ENCODE results near the gene CPPED1. TPM values are rescaled to one million over a fixed set of nuclear protein-coding genes. Genes with fewer than 3 reads are reported as not detected.

The CPPED1 gene
- total RNA-seq, 1 experiment from 2014 or later, result 8.1 TPM

GRCh38 chr16:12846592-12846991, 42.9 kb upstream of the CPPED1 start (continued):
- no peak for TF ChIP-seq TCF7L2 (IDR thresholded peaks at IDR 0.05; ENCODE audit: borderline replicate concordance, extremely low read depth, insufficient read depth, insufficient read length)

- DNase-seq (ENCODE audit: low read depth, low spot score), result no peak
- intact Hi-C loops (cut with micrococcal nuclease), result no loop called here
- TF ChIP-seq REST (IDR thresholded peaks at IDR 0.05; ENCODE audit: low read depth), result no peak
- no peak for TF ChIP-seq ATF3 (IDR thresholded peaks at IDR 0.05)
- no peak for TF ChIP-seq CEBPB (IDR thresholded peaks at IDR 0.05; ENCODE audit: low read depth)
- no peak for TF ChIP-seq JUND (IDR thresholded peaks at IDR 0.05)
- no peak for TF ChIP-seq ELF1 (IDR thresholded peaks at IDR 0.05; ENCODE audit: borderline replicate concordance, low read depth)
- TF ChIP-seq RAD21 (IDR thresholded peaks at IDR 0.05; ENCODE audit: low read depth), result no peak
- TF ChIP-seq ZBTB33 (IDR thresholded peaks at IDR 0.05; ENCODE audit: extremely low read depth, insufficient replicate concordance, low read length), result no peak
- no peak for TF ChIP-seq CTCF (IDR thresholded peaks at IDR 0.05 in 2 of 3, conservative IDR thresholded peaks at IDR 0.05 in 1 of 3; ENCODE audit: borderline replicate concordance in 1 of 3, insufficient read depth in 1 of 3, low read depth in 2 of 3, low read length in 2 of 3)
- no peak for TF ChIP-seq POLR2AphosphoS5 (IDR thresholded peaks at IDR 0.05; ENCODE audit: low read depth, low read length)
- no peak for TF ChIP-seq EZH2phosphoT487 (IDR thresholded peaks at IDR 0.05; ENCODE audit: borderline replicate concordance)
- TF ChIP-seq MAX (IDR thresholded peaks at IDR 0.05), result no peak
- no peak for TF ChIP-seq EZH2 (IDR thresholded peaks at IDR 0.05)
- no peak for TF ChIP-seq TCF7L2 (IDR thresholded peaks at IDR 0.05; ENCODE audit: borderline replicate concordance, extremely low read depth, insufficient read depth, insufficient read length)
- Histone ChIP-seq H3K36me3 (ENCODE audit: control insufficient read depth in 1 of 2, insufficient read depth in 2 of 2, low read length in 2 of 2) (no peaks in the 10 kb centered on the region), H3K4me1 (ENCODE audit: control insufficient read depth in 1 of 2, insufficient read depth in 2 of 2, low read length in 2 of 2) (no peaks in the 10 kb centered on the region), H3K4me3 (replicated peaks in 1 of 2; ENCODE audit: low read depth in 1 of 2, low read length in 2 of 2) (no peak overlapping the region), H3K27ac (ENCODE audit: low read depth, low read length) (no peak overlapping the region), H3K9me2 (ENCODE audit: insufficient read depth) (no peaks in the 10 kb centered on the region), H2AFZ (ENCODE audit: low read depth, low read length, poor library complexity, severe bottlenecking) (no peak overlapping the region), H3K9me3 (ENCODE audit: control insufficient read depth in 1 of 2, insufficient read depth in 1 of 2, low read depth in 1 of 2, low read length in 2 of 2) (no peaks in the 10 kb centered on the region), H3K4me2 (ENCODE audit: low read length) (no peak overlapping the region), H4K20me1 (ENCODE audit: insufficient read depth) (no peaks in the 10 kb centered on the region), H3K9ac (ENCODE audit: low read length) (no peak overlapping the region), H3K27me3 (ENCODE audit: insufficient read depth, low read length) (0 out of 2 replicates have a peak, but pooled peaks cover 11% of the 10 kb centered on the region), H3K79me2 (ENCODE audit: insufficient read depth, low read length) (no peaks in the 10 kb centered on the region)
- RAD21 ChIA-PET (ENCODE audit: low non-redundant PET in 1 of 2, low total read pairs in 2 of 2, uncharacterized antibody in 2 of 2, unreplicated experiment in 2 of 2), result no interaction called here
- CTCF ChIA-PET, result no interaction called here
- POLR2A ChIA-PET, result no interaction called here
- no peak for ATAC-seq
- no TSS peak for BruUV-seq (replicated peaks)
Measured at GRCh38 chr16:12845282-12845681, 41.6 kb upstream of the CPPED1 start.
